ENCODE results near the gene HSBP1L1.

HSBP1L1 gene

DNA sequence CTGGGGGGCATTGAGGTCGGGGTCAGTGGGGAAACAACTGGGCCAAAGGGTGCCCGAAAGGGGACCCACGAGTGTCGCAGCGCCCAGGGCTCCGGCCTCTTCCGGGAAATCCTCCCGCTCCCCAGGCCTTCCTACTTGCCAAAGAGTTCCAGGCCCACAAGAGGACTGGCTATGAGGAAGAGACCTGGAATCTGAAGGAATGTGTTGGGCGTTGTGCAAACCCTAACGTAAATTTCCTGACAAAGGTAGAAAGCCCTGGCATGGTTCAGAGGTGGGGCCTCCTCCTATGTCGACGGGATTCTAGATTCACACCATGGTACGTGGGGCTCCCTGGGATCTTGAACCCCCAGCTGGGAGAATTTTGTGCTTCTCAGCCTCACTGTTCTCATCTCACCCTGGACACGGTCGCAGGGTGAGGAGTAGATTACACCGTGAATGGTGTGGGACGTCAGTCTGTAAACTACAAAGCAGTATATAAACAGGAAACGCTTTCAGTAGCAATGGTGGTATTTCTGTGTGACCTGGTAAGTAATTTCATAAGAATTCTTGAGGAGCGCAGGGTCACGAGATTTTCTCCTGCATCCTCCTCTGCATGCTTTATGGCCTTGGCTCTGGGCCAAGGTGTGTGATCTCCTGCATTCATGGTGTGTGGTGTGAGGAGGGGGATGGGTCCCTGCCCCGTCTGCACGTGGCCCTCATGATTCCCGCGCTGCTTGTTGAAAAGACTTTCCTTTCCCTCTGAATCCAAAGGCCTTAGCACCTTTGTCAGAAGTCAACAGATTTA lies 868 bp downstream of the HSBP1L1 start (continued):
- TF ChIP-seq, protein P1, sequence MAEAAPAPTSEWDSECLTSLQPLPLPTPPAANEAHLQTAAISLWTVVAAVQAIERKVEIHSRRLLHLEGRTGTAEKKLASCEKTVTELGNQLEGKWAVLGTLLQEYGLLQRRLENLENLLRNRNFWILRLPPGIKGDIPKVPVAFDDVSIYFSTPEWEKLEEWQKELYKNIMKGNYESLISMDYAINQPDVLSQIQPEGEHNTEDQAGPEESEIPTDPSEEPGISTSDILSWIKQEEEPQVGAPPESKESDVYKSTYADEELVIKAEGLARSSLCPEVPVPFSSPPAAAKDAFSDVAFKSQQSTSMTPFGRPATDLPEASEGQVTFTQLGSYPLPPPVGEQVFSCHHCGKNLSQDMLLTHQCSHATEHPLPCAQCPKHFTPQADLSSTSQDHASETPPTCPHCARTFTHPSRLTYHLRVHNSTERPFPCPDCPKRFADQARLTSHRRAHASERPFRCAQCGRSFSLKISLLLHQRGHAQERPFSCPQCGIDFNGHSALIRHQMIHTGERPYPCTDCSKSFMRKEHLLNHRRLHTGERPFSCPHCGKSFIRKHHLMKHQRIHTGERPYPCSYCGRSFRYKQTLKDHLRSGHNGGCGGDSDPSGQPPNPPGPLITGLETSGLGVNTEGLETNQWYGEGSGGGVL (tag by site-specific recombination; IDR thresholded peaks at IDR 0.05), result peak; percentile 52
- TF ChIP-seq, protein P2, sequence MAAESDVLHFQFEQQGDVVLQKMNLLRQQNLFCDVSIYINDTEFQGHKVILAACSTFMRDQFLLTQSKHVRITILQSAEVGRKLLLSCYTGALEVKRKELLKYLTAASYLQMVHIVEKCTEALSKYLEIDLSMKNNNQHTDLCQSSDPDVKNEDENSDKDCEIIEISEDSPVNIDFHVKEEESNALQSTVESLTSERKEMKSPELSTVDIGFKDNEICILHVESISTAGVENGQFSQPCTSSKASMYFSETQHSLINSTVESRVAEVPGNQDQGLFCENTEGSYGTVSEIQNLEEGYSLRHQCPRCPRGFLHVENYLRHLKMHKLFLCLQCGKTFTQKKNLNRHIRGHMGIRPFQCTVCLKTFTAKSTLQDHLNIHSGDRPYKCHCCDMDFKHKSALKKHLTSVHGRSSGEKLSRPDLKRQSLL (tag by site-specific recombination; IDR thresholded peaks at IDR 0.05), result peak; percentile 66; the same call in 1 of the 2 replicates
- TF ChIP-seq SETDB1 (IDR thresholded peaks at IDR 0.05; ENCODE audit: insufficient read length, low read length) (peak; percentile 41), ZNF350 (tag by site-specific recombination; IDR thresholded peaks at IDR 0.05) (0 out of 2 replicates have a peak, but pooled peaks have one; percentile 20), MYNN (tag by site-specific recombination; IDR thresholded peaks at IDR 0.05; ENCODE audit: borderline replicate concordance) (no peak), ZEB2 (tag by site-specific recombination; IDR thresholded peaks at IDR 0.05) (no peak), ZNF623 (tag by site-specific recombination; IDR thresholded peaks at IDR 0.05) (no peak), ZNF521 (tag by site-specific recombination; IDR thresholded peaks at IDR 0.05) (no peak), ZBTB17 (tag by site-specific recombination; IDR thresholded peaks at IDR 0.05) (peak; percentile 61), ZNF175 (tag by site-specific recombination; IDR thresholded peaks at IDR 0.05) (no peak), ZNF140 (tag by site-specific recombination; IDR thresholded peaks at IDR 0.05) (no peak), ZNF266 (tag by site-specific recombination; IDR thresholded peaks at IDR 0.05; ENCODE audit: low read depth) (no peak), ZNF37A (tag by site-specific recombination; IDR thresholded peaks at IDR 0.05) (no peak), ZNF324 (tag by site-specific recombination; IDR thresholded peaks at IDR 0.05) (no peak; the same call in 1 of the 2 replicates), ZFP69B (tag by site-specific recombination; IDR thresholded peaks at IDR 0.05) (peak; percentile 46; the same call in 1 of the 2 replicates), ZNF549 (tag by site-specific recombination; IDR thresholded peaks at IDR 0.05) (no peak), GLIS2 (tag by site-specific recombination; IDR thresholded peaks at IDR 0.05) (peak; percentile 3), ZNF600 (tag by site-specific recombination; IDR thresholded peaks at IDR 0.05) (no peak), RBAK (tag by site-specific recombination; IDR thresholded peaks at IDR 0.05) (no peak), ZBTB48 (tag by site-specific recombination; IDR thresholded peaks at IDR 0.05) (no peak), ZNF473 (tag by site-specific recombination; IDR thresholded peaks at IDR 0.05) (no peak), ZNF558 (tag by site-specific recombination; IDR thresholded peaks at IDR 0.05) (peak; percentile 54; the same call in 1 of the 2 replicates), ZNF239 (tag by site-specific recombination; IDR thresholded peaks at IDR 0.05) (no peak), ZNF394 (tag by site-specific recombination; IDR thresholded peaks at IDR 0.05; ENCODE audit: borderline replicate concordance) (no peak; the same call in 1 of the 2 replicates), KLF10 (tag by site-specific recombination; IDR thresholded peaks at IDR 0.05) (no peak), ZNF426 (tag by site-specific recombination; IDR thresholded peaks at IDR 0.05) (no peak), BCL11A (tag by site-specific recombination; IDR thresholded peaks at IDR 0.05; ENCODE audit: low read depth) (0 out of 2 replicates have a peak, but pooled peaks have one; percentile 29), ZNF174 (tag by site-specific recombination; IDR thresholded peaks at IDR 0.05) (no peak), ZNF830 (tag by site-specific recombination; IDR thresholded peaks at IDR 0.05; ENCODE audit: low read depth) (no peak)
- TF ChIP-seq, protein P3, sequence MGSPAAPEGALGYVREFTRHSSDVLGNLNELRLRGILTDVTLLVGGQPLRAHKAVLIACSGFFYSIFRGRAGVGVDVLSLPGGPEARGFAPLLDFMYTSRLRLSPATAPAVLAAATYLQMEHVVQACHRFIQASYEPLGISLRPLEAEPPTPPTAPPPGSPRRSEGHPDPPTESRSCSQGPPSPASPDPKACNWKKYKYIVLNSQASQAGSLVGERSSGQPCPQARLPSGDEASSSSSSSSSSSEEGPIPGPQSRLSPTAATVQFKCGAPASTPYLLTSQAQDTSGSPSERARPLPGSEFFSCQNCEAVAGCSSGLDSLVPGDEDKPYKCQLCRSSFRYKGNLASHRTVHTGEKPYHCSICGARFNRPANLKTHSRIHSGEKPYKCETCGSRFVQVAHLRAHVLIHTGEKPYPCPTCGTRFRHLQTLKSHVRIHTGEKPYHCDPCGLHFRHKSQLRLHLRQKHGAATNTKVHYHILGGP (tag by site-specific recombination; IDR thresholded peaks at IDR 0.05), result no peak
- TF ChIP-seq, protein P4, sequence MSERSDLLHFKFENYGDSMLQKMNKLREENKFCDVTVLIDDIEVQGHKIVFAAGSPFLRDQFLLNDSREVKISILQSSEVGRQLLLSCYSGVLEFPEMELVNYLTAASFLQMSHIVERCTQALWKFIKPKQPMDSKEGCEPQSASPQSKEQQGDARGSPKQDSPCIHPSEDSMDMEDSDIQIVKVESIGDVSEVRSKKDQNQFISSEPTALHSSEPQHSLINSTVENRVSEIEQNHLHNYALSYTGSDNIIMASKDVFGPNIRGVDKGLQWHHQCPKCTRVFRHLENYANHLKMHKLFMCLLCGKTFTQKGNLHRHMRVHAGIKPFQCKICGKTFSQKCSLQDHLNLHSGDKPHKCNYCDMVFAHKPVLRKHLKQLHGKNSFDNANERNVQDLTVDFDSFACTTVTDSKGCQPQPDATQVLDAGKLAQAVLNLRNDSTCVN (tag by site-specific recombination; optimal IDR thresholded peaks at IDR 0.05), result no peak
- TF ChIP-seq, protein P5, sequence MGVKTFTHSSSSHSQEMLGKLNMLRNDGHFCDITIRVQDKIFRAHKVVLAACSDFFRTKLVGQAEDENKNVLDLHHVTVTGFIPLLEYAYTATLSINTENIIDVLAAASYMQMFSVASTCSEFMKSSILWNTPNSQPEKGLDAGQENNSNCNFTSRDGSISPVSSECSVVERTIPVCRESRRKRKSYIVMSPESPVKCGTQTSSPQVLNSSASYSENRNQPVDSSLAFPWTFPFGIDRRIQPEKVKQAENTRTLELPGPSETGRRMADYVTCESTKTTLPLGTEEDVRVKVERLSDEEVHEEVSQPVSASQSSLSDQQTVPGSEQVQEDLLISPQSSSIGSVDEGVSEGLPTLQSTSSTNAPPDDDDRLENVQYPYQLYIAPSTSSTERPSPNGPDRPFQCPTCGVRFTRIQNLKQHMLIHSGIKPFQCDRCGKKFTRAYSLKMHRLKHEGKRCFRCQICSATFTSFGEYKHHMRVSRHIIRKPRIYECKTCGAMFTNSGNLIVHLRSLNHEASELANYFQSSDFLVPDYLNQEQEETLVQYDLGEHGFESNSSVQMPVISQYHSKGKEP (tag by site-specific recombination; IDR thresholded peaks at IDR 0.05), result peak; percentile 100
- TF ChIP-seq, protein P6, sequence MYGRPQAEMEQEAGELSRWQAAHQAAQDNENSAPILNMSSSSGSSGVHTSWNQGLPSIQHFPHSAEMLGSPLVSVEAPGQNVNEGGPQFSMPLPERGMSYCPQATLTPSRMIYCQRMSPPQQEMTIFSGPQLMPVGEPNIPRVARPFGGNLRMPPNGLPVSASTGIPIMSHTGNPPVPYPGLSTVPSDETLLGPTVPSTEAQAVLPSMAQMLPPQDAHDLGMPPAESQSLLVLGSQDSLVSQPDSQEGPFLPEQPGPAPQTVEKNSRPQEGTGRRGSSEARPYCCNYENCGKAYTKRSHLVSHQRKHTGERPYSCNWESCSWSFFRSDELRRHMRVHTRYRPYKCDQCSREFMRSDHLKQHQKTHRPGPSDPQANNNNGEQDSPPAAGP (tag by site-specific recombination; IDR thresholded peaks at IDR 0.05), result no peak

All from HEK293 (cell line).